Osteoblast (primary cell): ENCODE measurements around the gene AACS. TPM values are rescaled to one million over a fixed set of nuclear protein-coding genes. Genes with fewer than 3 reads are reported as not detected.
A peak's percentile ranks its signal among the peaks of the same experiment; 100 is the strongest.

Experiments used
- DNase-seq: peaks from one replicate; pipeline ENCODE4 v3.0.0; 2011; ENCODE audit warnings: low spot score, mixed read lengths; ENCODE audit not compliant: insufficient read length; ENCODE audit errors: missing footprints
- H2AFZ ChIP-seq: 2 replicates; pipeline ENCODE4 v1.6.0; 2011; ENCODE audit warnings: mild to moderate bottlenecking, low read length
- H3K27ac ChIP-seq: 2 replicates; pipeline ENCODE4 v1.5.1; 2011; ENCODE audit warnings: mild to moderate bottlenecking, low read depth, low read length, moderate library complexity
- H3K27me3 ChIP-seq: 2 replicates; pipeline ENCODE4 v1.6.0; 2012; ENCODE audit warnings: mild to moderate bottlenecking, control low read depth, inconsistent platforms, low read length, moderate library complexity; ENCODE audit not compliant: insufficient read depth
- H3K36me3 ChIP-seq: 2 replicates; pipeline ENCODE4 v1.5.1; 2011; ENCODE audit warnings: mild to moderate bottlenecking, low read length, control low read depth, moderate library complexity; ENCODE audit not compliant: insufficient read depth
- H3K4me1 ChIP-seq: 2 replicates; pipeline ENCODE4 v1.5.1; 2011; ENCODE audit warnings: mild to moderate bottlenecking, low read length, control low read depth, moderate library complexity; ENCODE audit not compliant: insufficient read depth
- H3K4me2 ChIP-seq: 2 replicates; pipeline ENCODE4 v1.6.0; 2011; ENCODE audit warnings: mild to moderate bottlenecking, low read length; ENCODE audit not compliant: insufficient read depth
- H3K4me3 ChIP-seq: fragments of 200-600 bp; sonication (generic); 3 replicates; pipeline ENCODE4 v1.5.1; 2012; ENCODE audit warnings: mild to moderate bottlenecking, low read length, inconsistent platforms; ENCODE audit not compliant: insufficient read depth
- H3K79me2 ChIP-seq: 2 replicates; pipeline ENCODE4 v1.6.0; 2012; ENCODE audit warnings: mild to moderate bottlenecking, low read length, control low read depth, inconsistent platforms; ENCODE audit not compliant: insufficient read depth
- H3K9me3 ChIP-seq: 2 replicates; pipeline ENCODE4 v1.5.1; 2011; ENCODE audit warnings: low read depth, low read length, control low read depth
- H4K20me1 ChIP-seq: 2 replicates; pipeline ENCODE4 v1.6.0; 2012; ENCODE audit warnings: mild to moderate bottlenecking, low read length, control low read depth; ENCODE audit not compliant: insufficient read depth
- CTCF ChIP-seq: IDR thresholded peaks from 2 replicates; pipeline ENCODE4 v1.5.1; 2011; ENCODE audit warnings: mild to moderate bottlenecking, low read depth, low read length, moderate library complexity; ENCODE audit errors: extremely low read depth
- total RNA-seq: library from RNA; depleted of rRNA; stranded (reverse); fragments of >200 nt; gene quantifications from 2 replicates; pipeline ENCODE4 v1.2.3, GENCODE V29; 2012

Gene AACS
- total RNA-seq, 1 donor, result 26.4 TPM

- Histone ChIP-seq H4K20me1 (no peaks in the 10 kb centered on the region), H3K4me2 (no peak overlapping the region), H2AFZ (no peak overlapping the region), H3K79me2 (no peaks in the 10 kb centered on the region), H3K27ac (no peak overlapping the region), H3K27me3 (no peaks in the 10 kb centered on the region), H3K36me3 (no peaks in the 10 kb centered on the region), H3K4me3 (no peak overlapping the region), H3K9me3 (no peaks in the 10 kb centered on the region), H3K4me1 (no peaks in the 10 kb centered on the region)
- no peak for DNase-seq
- no peak for TF ChIP-seq CTCF
These were observed 46.9 kb upstream of the AACS start for GRCh38 chr12:125018356-125018755.

GRCh38 chr12:125021096-125021495, 44.1 kb upstream of the AACS start:
- Histone ChIP-seq H3K79me2 (no peaks in the 10 kb centered on the region), H3K4me2 (no peak overlapping the region), H4K20me1 (no peaks in the 10 kb centered on the region), H3K4me3 (no peak overlapping the region), H3K9me3 (no peaks in the 10 kb centered on the region), H3K36me3 (no peaks in the 10 kb centered on the region), H3K27me3 (no peaks in the 10 kb centered on the region), H2AFZ (no peak overlapping the region), H3K4me1 (no peaks in the 10 kb centered on the region), H3K27ac (no peak overlapping the region)
- TF ChIP-seq CTCF, result no peak
- DNase-seq, result no peak

GRCh38 chr12:125021771-125022170, 43.5 kb upstream of the AACS start:
- Histone ChIP-seq H2AFZ (no peak overlapping the region), H3K79me2 (no peaks in the 10 kb centered on the region), H3K27me3 (no peaks in the 10 kb centered on the region), H3K4me1 (no peaks in the 10 kb centered on the region), H4K20me1 (no peaks in the 10 kb centered on the region), H3K27ac (no peak overlapping the region), H3K4me3 (no peak overlapping the region), H3K9me3 (no peaks in the 10 kb centered on the region), H3K4me2 (no peak overlapping the region), H3K36me3 (no peaks in the 10 kb centered on the region)
- no peak for TF ChIP-seq CTCF
- DNase-seq, result no peak

- Histone ChIP-seq H3K4me3 (no peak overlapping the region), H3K27me3 (no peaks in the 10 kb centered on the region), H3K27ac (no peak overlapping the region), H3K79me2 (no peaks in the 10 kb centered on the region), H3K4me2 (no peak overlapping the region), H2AFZ (no peak overlapping the region), H3K9me3 (no peaks in the 10 kb centered on the region), H4K20me1 (no peaks in the 10 kb centered on the region), H3K4me1 (no peaks in the 10 kb centered on the region), H3K36me3 (no peaks in the 10 kb centered on the region)
- no peak for TF ChIP-seq CTCF
- peak; percentile 38 for DNase-seq
These were observed 42.2 kb upstream of the AACS start for GRCh38 chr12:125023065-125023464.
